MCF 10A (cell line): Measurements from ENCODE around the gene SIN3B. TPM values are rescaled to one million over a fixed set of nuclear protein-coding genes. Genes with fewer than 3 reads are reported as not detected.

ENCODE experiments used
- BruUV-seq: library from RNA; stranded (reverse); fragments of 400-500 nt; replicated peaks from 2 replicates; lab custom pipeline; 2021; lab: Mats Ljungman, UMichigan
- CTCF ChIA-PET: fragments of 300-600 bp; sonication (Branson Sonifier 250); formaldehyde crosslinking; extraction: SDS; loops from one replicate; lab custom pipeline; 2021; ENCODE audit warnings: antibody characterized with exemption, inconsistent platforms; lab: Yijun Ruan, JAX
- POLR2A ChIA-PET: fragments of 300-600, 350-650 bp; sonication (Branson Sonifier 250); formaldehyde crosslinking; extraction: SDS; loops from one replicate; lab custom pipeline; 2020; ENCODE audit warnings: antibody characterized with exemption, inconsistent platforms; lab: Yijun Ruan, JAX
- DNase-seq: peaks from one replicate; pipeline ENCODE4 v3.0.0-alpha.2; 2018; ENCODE audit not compliant: unreplicated experiment
- H3K27ac Mint-ChIP-seq: one replicate; pipeline ENCODE4 v1.8.0; 2022; ENCODE audit warnings: mild to moderate bottlenecking, low read depth, mixed read lengths; ENCODE audit not compliant: unreplicated experiment
- H3K27me3 Mint-ChIP-seq: one replicate; pipeline ENCODE4 v1.8.0; 2022; ENCODE audit warnings: mixed read lengths; ENCODE audit not compliant: insufficient read depth, unreplicated experiment
- H3K36me3 Mint-ChIP-seq: one replicate; pipeline ENCODE4 v1.8.0; 2022; ENCODE audit warnings: mild to moderate bottlenecking, moderate library complexity, mixed read lengths; ENCODE audit not compliant: insufficient read depth, unreplicated experiment
- H3K4me1 Mint-ChIP-seq: one replicate; pipeline ENCODE4 v1.8.0; 2022; ENCODE audit warnings: mixed read lengths; ENCODE audit not compliant: insufficient read depth, unreplicated experiment
- H3K4me3 Mint-ChIP-seq: one replicate; pipeline ENCODE4 v1.8.0; 2022; ENCODE audit warnings: mild to moderate bottlenecking, moderate library complexity, mixed read lengths; ENCODE audit not compliant: unreplicated experiment
- H3K9me3 Mint-ChIP-seq: one replicate; pipeline ENCODE4 v1.8.0; 2022; ENCODE audit warnings: mixed read lengths; ENCODE audit not compliant: unreplicated experiment
- CTCF ChIP-seq: fragments of 200-600 bp; IDR thresholded peaks from one replicate; pipeline ENCODE4 v1.8.0; 2022; ENCODE audit warnings: antibody characterized with exemption, mild to moderate bottlenecking; ENCODE audit not compliant: unreplicated experiment
- intact Hi-C: fragments of 100-400 bp; cut with micrococcal nuclease; formaldehyde crosslinking; loops from 2 replicates; pipeline ENCODE4 v1.14.1; 2022
- total RNA-seq: library from RNA; stranded (reverse); gene quantifications from 2 replicates; pipeline ENCODE4 v1.2.3, GENCODE V29; 2022

SIN3B gene
- total RNA-seq, 1 experiment from 2014 or later, result 56.0 TPM

- BruUV-seq, result no TSS peak
- Mint-ChIP-seq H3K4me1 (no peaks in the 10 kb centered on the region), H3K9me3 (no peaks in the 10 kb centered on the region), H3K4me3 (peak overlapping the region; percentile 72), H3K27ac (no peak overlapping the region), H3K27me3 (no peaks in the 10 kb centered on the region), H3K36me3 (no peaks in the 10 kb centered on the region)
- ChIA-PET CTCF (interaction anchor here (0.6 to 1.4 kb wide), 3 partner anchors 40 to 128 kb away, joined by 3 read pairs; no protein-coding TSS in a partner anchor), POLR2A (interaction anchor here (0.6 kb wide), 1 partner anchor 232 kb away, joined by 3 read pairs; no protein-coding TSS in a partner anchor)
- DNase-seq, result no peak
- intact Hi-C loops, result loop anchor here (1.0 to 5.0 kb wide), 3 partner anchors 71 to 154 kb away; partner anchors contain the start of gene SIN3B
- no peak for TF ChIP-seq CTCF
Measured at GRCh38 chr19:16898361-16899015, 69.3 kb downstream of the SIN3B start.

- ChIA-PET CTCF (interaction anchor here (0.6 to 1.4 kb wide), 11 partner anchors 11 to 492 kb away, joined by 3 to 4 read pairs (median 3); no protein-coding TSS in a partner anchor), POLR2A (interaction anchor here (0.6 to 1.1 kb wide), 2 partner anchors 43 to 225 kb away, joined by 3 to 4 read pairs; no protein-coding TSS in a partner anchor)
- peak; percentile 68 for TF ChIP-seq CTCF
- Mint-ChIP-seq H3K27me3 (no peaks in the 10 kb centered on the region), H3K4me3 (peak overlapping the region; percentile 40), H3K4me1 (no peaks in the 10 kb centered on the region), H3K27ac (no peak overlapping the region), H3K36me3 (no peaks in the 10 kb centered on the region), H3K9me3 (no peaks in the 10 kb centered on the region)
- peak; percentile 62 for DNase-seq
- BruUV-seq, result no TSS peak
- intact Hi-C loops, result loop anchor here (1.0 to 5.0 kb wide), 3 partner anchors 72 to 153 kb away; partner anchors contain the start of gene SIN3B
Measured at GRCh38 chr19:16899566-16900075, 70.4 kb downstream of the SIN3B start.

- no peak overlapping the region for H3K27ac Mint-ChIP-seq
- intact Hi-C loops, result no loop called here
- TF ChIP-seq CTCF, result no peak
- H3K27me3 Mint-ChIP-seq, result no peaks in the 10 kb centered on the region
- no peak for DNase-seq
- BruUV-seq, result no TSS peak
- H3K4me3 Mint-ChIP-seq, result no peak overlapping the region
- no peaks in the 10 kb centered on the region for H3K36me3 Mint-ChIP-seq
- no peaks in the 10 kb centered on the region for H3K4me1 Mint-ChIP-seq
- POLR2A ChIA-PET, result interaction anchor here (0.5 to 0.7 kb wide), 2 partner anchors 18 to 90 kb away, joined by 3 to 4 read pairs; no protein-coding TSS in a partner anchor
- CTCF ChIA-PET, result interaction anchor here (2.5 kb wide), 1 partner anchor 68 kb away, joined by 6 read pairs; no protein-coding TSS in a partner anchor
- no peaks in the 10 kb centered on the region for H3K9me3 Mint-ChIP-seq
Measured at GRCh38 chr19:16901491-16902175, 72.4 kb downstream of the SIN3B start.

- H3K4me1 Mint-ChIP-seq, result no peaks in the 10 kb centered on the region
- no peak overlapping the region for H3K27ac Mint-ChIP-seq
- ChIA-PET POLR2A (no interaction called here), CTCF (interaction anchor here (2.5 kb wide), 1 partner anchor 68 kb away, joined by 6 read pairs; no protein-coding TSS in a partner anchor)
- H3K9me3 Mint-ChIP-seq, result no peaks in the 10 kb centered on the region
- no peak for DNase-seq
- intact Hi-C loops, result no loop called here
- no peaks in the 10 kb centered on the region for H3K36me3 Mint-ChIP-seq
- BruUV-seq, result no TSS peak
- H3K4me3 Mint-ChIP-seq, result no peak overlapping the region
- TF ChIP-seq CTCF, result no peak
- H3K27me3 Mint-ChIP-seq, result no peaks in the 10 kb centered on the region
Measured at GRCh38 chr19:16902545-16902944, 73.3 kb downstream of the SIN3B start.
